H4 (cell line): ENCODE data around the gene NFATC1. TPM values are rescaled to one million over a fixed set of nuclear protein-coding genes. Genes with fewer than 3 reads are reported as not detected.

Experiments
- DNase-seq: peaks from one replicate; pipeline ENCODE4 v3.0.0-alpha.2; 2015; ENCODE audit warnings: low spot score
- total RNA-seq: library from RNA; depleted of rRNA; stranded (reverse); fragments of >200 nt; shearing (Covaris generic); gene quantifications from 2 replicates; pipeline ENCODE4 v1.2.3, GENCODE V29; 2014

NFATC1 gene
- total RNA-seq, 1 experiment from 2014 or later, result 4.3 TPM

- no peak for DNase-seq
Observed at GRCh38 chr18:79507546-79508480, 112.1 kb downstream of the NFATC1 start.

- DNase-seq, result no peak
Observed at GRCh38 chr18:79508565-79509535, 113.1 kb downstream of the NFATC1 start.

GRCh38 chr18:79509536-79509930 lies 113.8 kb downstream of the NFATC1 start:
- DNase-seq, result no peak

GRCh38 chr18:79510046-79510685 lies 114.4 kb downstream of the NFATC1 start:
- DNase-seq, result no peak

- DNase-seq, result no peak
Observed at GRCh38 chr18:79510731-79511241, 115.1 kb downstream of the NFATC1 start.

GRCh38 chr18:79511271-79511670 lies 115.5 kb downstream of the NFATC1 start:
- DNase-seq, result no peak

GRCh38 chr18:79511671-79512301 lies 116.1 kb downstream of the NFATC1 start:
- no peak for DNase-seq

GRCh38 chr18:79512461-79513380 lies 117.0 kb downstream of the NFATC1 start:
- no peak for DNase-seq

GRCh38 chr18:79513381-79514081 lies 117.8 kb downstream of the NFATC1 start:
- DNase-seq, result no peak

- no peak for DNase-seq
Observed at GRCh38 chr18:79515331-79515730, 119.6 kb downstream of the NFATC1 start.

- no peak for DNase-seq
Observed at GRCh38 chr18:79515944-79516351, 120.2 kb downstream of the NFATC1 start.

GRCh38 chr18:79516441-79516931 lies 120.8 kb downstream of the NFATC1 start:
- no peak for DNase-seq

- no peak for DNase-seq
Observed at GRCh38 chr18:79517341-79517740, 121.6 kb downstream of the NFATC1 start.

- no peak for DNase-seq
Observed at GRCh38 chr18:79518028-79518682, 122.4 kb downstream of the NFATC1 start.

GRCh38 chr18:79518683-79519128 lies 123.0 kb downstream of the NFATC1 start:
- DNase-seq, result no peak

- no peak for DNase-seq
Observed at GRCh38 chr18:79519751-79520477, 124.2 kb downstream of the NFATC1 start.

- no peak for DNase-seq
Observed at GRCh38 chr18:79520478-79521390, 125.0 kb downstream of the NFATC1 start.
